Measurements from ENCODE around the gene CMIP. TPM values are rescaled to one million over a fixed set of nuclear protein-coding genes. Genes with fewer than 3 reads are reported as not detected.

Gene CMIP
- total RNA-seq, 1 donor from 2014 or later, result 19.8 TPM

GRCh38 chr16:81716478-81717225, 272.0 kb downstream of the CMIP start:
- no peak for DNase-seq (ENCODE audit: low spot score)
- intact Hi-C loops (cut with DNase I), result no loop called here

DNA sequence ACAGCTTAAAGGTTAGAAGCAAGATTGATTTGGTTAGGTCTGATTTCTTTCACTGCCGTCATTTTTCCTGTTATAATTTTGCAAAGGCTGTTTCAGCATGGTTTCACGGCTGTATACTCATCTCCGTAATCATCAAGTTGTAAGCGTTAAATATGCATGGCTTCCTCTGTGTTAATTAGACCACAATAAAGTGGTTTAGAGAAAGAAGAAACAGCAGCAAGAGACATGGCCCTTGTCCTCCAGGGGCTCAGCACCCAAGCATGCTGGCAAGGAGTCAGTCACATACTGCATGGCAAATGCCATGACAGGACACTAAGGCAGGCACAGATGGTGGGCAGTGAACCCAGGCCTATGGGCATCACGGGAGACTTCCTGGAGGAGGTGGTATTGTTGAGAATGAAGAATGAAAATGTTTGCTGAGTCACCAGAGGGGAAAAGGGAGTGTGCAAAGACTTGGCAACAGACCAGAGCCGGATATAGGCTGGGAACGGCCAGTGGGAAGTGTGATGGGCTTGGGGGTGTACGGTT, 273.1 kb downstream of the CMIP start:
- DNase-seq (ENCODE audit: low spot score), result no peak

DNA sequence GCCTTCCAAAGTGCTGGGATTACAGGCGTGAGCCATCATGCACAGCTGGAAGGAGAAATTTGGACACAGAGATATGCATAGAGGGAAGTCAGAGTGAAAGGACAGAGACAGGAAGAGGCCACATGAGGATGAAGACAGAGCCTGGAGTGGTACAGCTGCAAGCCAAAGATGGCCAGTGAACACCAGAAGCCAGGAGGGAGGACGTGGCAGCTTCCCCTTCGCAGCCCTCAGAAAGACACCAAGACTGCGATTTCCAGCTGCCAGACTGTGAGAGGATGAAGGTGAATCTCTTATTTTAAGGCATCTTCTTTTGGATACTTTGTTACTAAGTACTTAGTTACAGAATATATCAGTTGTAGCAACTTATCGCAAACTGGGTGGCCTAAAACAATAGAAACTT, 274.0 kb downstream of the CMIP start:
- no peak for DNase-seq (ENCODE audit: low spot score)
- intact Hi-C loops (cut with DNase I), result no loop called here

More for the DNA sequence above, 273.1 kb downstream of the CMIP start:
- intact Hi-C loops (cut with DNase I), result no loop called here

- intact Hi-C loops (cut with DNase I), result loop anchor here (5.0 kb wide), 2 partner anchors 98 to 353 kb away; no protein-coding TSS in a partner anchor
- no peak for DNase-seq (ENCODE audit: low spot score)
Measured at GRCh38 chr16:81719993-81720392, 275.4 kb downstream of the CMIP start.

- intact Hi-C loops (cut with DNase I), result loop anchor here (5.0 kb wide), 2 partner anchors 99 to 354 kb away; no protein-coding TSS in a partner anchor
- no peak for DNase-seq (ENCODE audit: low spot score)
Measured at GRCh38 chr16:81720973-81721906, 276.6 kb downstream of the CMIP start.

GRCh38 chr16:81723098-81723723, 278.6 kb downstream of the CMIP start:
- intact Hi-C loops (cut with DNase I), result loop anchor here (1.0 to 5.0 kb wide), 3 partner anchors 101 to 356 kb away; no protein-coding TSS in a partner anchor
- DNase-seq (ENCODE audit: low spot score), result no peak

GRCh38 chr16:81728435-81728834, 283.8 kb downstream of the CMIP start:
- DNase-seq (ENCODE audit: low spot score), result no peak
- intact Hi-C loops (cut with DNase I), result no loop called here

GRCh38 chr16:81729451-81729850, 284.8 kb downstream of the CMIP start:
- intact Hi-C loops (cut with DNase I), result no loop called here
- no peak for DNase-seq (ENCODE audit: low spot score)

DNA sequence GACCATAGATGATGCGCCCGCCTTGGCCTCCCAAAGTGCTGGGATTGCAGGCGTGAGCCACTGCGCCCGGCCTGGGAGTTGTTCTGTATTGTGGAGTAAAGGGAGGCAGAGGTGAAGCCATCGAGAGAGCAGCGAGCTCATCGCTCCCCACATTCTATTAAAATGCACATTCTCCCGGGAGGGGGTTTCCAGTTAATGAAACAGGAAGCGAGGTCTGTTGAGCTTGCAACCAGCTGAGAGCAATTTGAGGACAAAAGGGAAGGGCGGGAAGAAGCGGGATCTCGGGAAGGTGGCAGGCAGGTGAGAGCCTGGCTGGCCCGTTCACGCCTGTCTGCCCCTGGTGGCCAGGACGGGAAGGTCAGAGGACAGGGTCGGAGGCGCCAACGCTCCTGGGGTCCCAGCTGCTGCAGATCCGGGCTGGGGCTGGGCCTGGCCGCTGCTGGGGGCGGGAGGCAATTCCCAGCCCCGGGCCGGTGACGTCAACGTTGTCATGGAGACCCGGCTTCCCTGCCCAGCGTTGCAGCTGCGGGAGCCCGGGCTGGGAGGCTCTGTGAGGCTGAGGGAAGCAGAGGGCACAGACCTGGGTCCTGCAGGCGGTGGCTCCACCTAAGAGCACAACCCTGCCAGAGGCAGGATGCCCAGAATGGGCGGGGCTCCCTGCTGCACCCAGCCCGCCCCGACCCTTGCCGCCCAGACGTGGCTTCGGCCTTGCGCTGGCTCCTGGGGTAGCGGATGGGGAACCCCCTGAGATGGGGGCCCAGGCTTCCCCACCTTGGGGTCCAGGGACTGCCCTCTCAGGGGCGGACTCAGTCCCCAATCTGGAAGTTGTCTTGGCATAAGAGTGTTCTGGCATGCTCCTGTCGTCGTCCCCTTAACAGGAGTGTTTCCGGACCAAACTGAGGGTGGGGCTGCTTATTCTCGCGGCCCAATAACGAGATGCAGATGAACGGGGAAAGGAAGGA, 285.8 kb downstream of the CMIP start:
- peak; percentile 92 for DNase-seq (ENCODE audit: low spot score)
- intact Hi-C loops (cut with DNase I), result loop anchor here (10.0 kb wide), 1 partner anchor 526 kb away; no protein-coding TSS in a partner anchor

- intact Hi-C loops (cut with DNase I), result loop anchor here (10.0 kb wide), 1 partner anchor 527 kb away; no protein-coding TSS in a partner anchor
- DNase-seq (ENCODE audit: low spot score), result no peak
Measured at GRCh38 chr16:81731649-81732048, 287.0 kb downstream of the CMIP start.

- DNase-seq (ENCODE audit: low spot score), result no peak
- intact Hi-C loops (cut with DNase I), result loop anchor here (10.0 kb wide), 1 partner anchor 528 kb away; no protein-coding TSS in a partner anchor
Measured at GRCh38 chr16:81732699-81733098, 288.1 kb downstream of the CMIP start.

- intact Hi-C loops (cut with DNase I), result loop anchor here (10.0 kb wide), 1 partner anchor 528 kb away; no protein-coding TSS in a partner anchor
- no peak for DNase-seq (ENCODE audit: low spot score)
Measured at GRCh38 chr16:81733295-81733694, 288.7 kb downstream of the CMIP start.

DNA sequence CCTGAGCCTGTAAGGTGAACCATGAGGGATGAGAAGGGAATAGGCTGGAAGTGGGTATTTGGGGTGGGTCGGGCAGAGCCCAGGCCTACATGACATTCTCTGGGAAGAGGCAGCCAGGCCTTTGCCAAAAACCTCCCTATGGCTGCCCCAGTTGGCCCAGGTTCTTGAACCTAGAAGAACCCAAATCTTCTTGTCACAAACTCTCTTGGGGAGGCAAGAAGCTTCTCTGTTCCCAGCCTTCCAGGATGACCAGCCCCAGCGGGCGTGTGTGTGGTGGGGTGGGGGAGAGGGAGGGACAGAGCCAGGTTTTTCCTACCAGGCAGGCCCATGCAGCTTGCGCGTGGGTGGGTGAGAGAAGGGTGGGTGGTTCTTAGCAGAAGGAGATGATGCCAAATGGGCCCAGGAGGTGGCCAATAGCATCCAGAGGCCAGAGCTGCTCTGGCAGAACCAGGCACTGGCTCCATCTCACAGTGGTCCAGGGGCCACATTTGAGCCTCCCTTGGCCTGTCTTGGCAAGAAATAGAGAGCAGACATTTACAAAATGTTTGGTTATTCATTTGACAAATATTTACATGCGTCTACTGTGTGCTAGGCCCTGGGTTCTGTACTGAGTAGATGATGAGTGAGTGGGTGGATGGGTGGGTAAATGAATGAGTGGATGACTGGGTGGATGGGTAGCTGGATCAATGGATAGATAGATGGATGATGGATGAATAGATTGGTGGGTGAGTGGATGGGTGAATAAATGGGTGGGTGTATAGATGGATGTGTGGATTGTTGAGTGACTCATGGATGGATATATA, 290.2 kb downstream of the CMIP start:
- no peak for DNase-seq (ENCODE audit: low spot score)
- intact Hi-C loops (cut with DNase I), result loop anchor here (10.0 kb wide), 1 partner anchor 530 kb away; no protein-coding TSS in a partner anchor

DNA sequence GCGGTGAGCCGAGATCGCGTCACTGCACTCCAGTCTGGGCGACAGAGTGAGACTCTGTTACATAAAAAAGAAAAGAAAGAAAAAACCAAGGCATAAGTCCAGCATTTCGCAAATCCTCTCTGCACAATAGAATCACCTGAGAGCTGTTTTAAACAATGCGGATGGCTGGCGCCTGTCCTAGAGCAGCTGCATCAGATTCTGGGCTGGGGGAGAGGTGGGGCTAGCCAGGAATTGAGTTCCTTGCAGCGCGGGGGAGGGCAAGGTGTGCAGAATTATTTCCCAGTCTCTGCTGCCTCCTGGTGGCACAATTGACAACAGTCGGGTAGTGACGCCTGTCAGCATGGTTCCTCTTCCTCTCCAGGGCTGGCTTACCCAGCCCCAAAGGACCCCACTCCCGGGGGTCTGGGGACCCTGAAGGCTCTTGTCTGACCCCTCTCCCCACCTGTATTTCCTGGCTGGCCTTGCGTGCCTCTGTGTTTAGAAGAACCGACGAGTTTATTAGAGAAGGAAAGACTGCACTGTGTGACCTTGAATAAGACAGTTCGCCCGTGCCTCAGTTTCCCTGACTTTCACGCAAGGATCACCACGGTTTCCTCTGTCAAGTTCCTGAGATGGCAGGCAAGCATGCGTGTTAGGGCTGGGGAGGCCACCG, 293.4 kb downstream of the CMIP start:
- intact Hi-C loops (cut with DNase I), result loop anchor here (10.0 kb wide), 1 partner anchor 533 kb away; no protein-coding TSS in a partner anchor
- peak; percentile 94 for DNase-seq (ENCODE audit: low spot score)

GRCh38 chr16:81738783-81739496, 294.3 kb downstream of the CMIP start:
- intact Hi-C loops (cut with DNase I), result loop anchor here (10.0 kb wide), 1 partner anchor 534 kb away; no protein-coding TSS in a partner anchor
- peak; percentile 95 for DNase-seq (ENCODE audit: low spot score)

DNA sequence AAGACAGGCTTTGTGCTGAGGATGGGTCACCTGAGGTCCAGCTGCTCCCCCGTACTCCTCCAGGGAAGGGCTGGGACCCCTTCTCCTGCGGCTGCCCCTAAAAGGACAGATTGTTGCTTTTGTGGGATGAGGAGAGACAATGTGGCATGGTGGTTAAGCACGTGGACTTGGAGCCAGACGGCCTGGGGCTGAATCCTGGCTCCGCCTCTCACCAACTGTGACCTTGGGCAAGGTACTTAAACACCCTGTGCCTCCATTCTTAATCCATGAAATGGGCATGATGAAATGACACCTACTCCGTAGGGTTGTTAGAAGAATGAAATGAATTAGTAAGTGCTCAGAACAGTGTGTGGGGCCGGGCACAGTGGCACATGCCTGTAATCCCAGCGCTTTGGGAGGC, 294.9 kb downstream of the CMIP start:
- no peak for DNase-seq (ENCODE audit: low spot score)
- intact Hi-C loops (cut with DNase I), result loop anchor here (10.0 kb wide), 1 partner anchor 535 kb away; no protein-coding TSS in a partner anchor

Data from cardiac septum (tissue), 1 donor.